ENCODE results near the gene RASAL2. TPM values are rescaled to one million over a fixed set of nuclear protein-coding genes. Genes with fewer than 3 reads are reported as not detected.
A peak's percentile ranks its signal among the peaks of the same experiment; 100 is the strongest.

Gene RASAL2
- total and polyA plus RNA-seq, 2 of the 13 experiments (the other 11 are each of a cell fraction or from before 2014, with no cell fraction given): 5.4 to 5.9 TPM

GRCh38 chr1:178189814-178190213 lies 95.9 kb downstream of the RASAL2 start:
- no peaks in the 10 kb centered on the region for H3K36me3 ChIP-seq (replicated peaks in 1 of 2; ENCODE audit: control insufficient read depth in 1 of 2, insufficient read depth in 2 of 2, low read length in 2 of 2)
- ChIA-PET CTCF (ENCODE audit: low intra/inter-chr PET ratio, low total read pairs) (interaction anchor here (0.9 to 2.2 kb wide), 4 partner anchors 134 to 244 kb away, joined by 3 to 9 read pairs (median 6); no protein-coding TSS in a partner anchor), POLR2A (no interaction called here)
- in situ Hi-C loops (cut with HindIII; ENCODE audit: extremely low pct_ligation_motif_present, low pct_unique_long_range_greater_than_20kb): loop anchor here (5.0 to 10.0 kb wide), 2 partner anchors 135 to 233 kb away; no protein-coding TSS in a partner anchor
- H3K4me2 ChIP-seq (ENCODE audit: low read depth, low read length): no peak overlapping the region
- no peak overlapping the region for H3K9ac ChIP-seq (ENCODE audit: insufficient read depth, low read depth, low read length)
- FAIRE-seq (peak; percentile 49), ATAC-seq (peak; percentile 86), DNase-seq (ENCODE audit: low spot score) (peak; percentile 51)
- no peaks in the 10 kb centered on the region for H3K79me2 ChIP-seq (ENCODE audit: insufficient read depth, low read length)
- H3K4me3 ChIP-seq (replicated peaks in 1 of 3; ENCODE audit: insufficient read depth in 1 of 3, low read depth in 2 of 3, low read length in 3 of 3): no peak overlapping the region
- no peaks in the 10 kb centered on the region for H4K20me1 ChIP-seq (ENCODE audit: insufficient read depth, low read length)
- H3K9me3 ChIP-seq (ENCODE audit: low read length): no peaks in the 10 kb centered on the region
- no peak overlapping the region for H2AFZ ChIP-seq (ENCODE audit: low read length)
- H3K27ac ChIP-seq (ENCODE audit: extremely low read length, insufficient read depth, low read length): no peak overlapping the region
- H3K4me1 ChIP-seq (ENCODE audit: insufficient read depth, low read length): peaks cover 4% of the 10 kb centered on the region; the same call in 1 of the 2 replicates
- H3K27me3 ChIP-seq (ENCODE audit: control insufficient read depth in 1 of 2, insufficient read depth in 2 of 2, low read length in 2 of 2): no peaks in the 10 kb centered on the region
- intact Hi-C loops (cut with micrococcal nuclease; ENCODE audit: unreplicated experiment): loop anchor here (1.0 to 5.0 kb wide), 3 partner anchors 134 to 243 kb away; no protein-coding TSS in a partner anchor
- WGBS (ENCODE audit: low lambda C conversion rate): 71% methylated on average over 3 of the region's 3 CpGs
- BruUV-seq (replicated peaks): no TSS peak
- TF ChIP-seq ATF1 (CRISPR knock-in tag; IDR thresholded peaks at IDR 0.05) (no peak), SMC3 (IDR thresholded peaks at IDR 0.05; ENCODE audit: low read length) (peak; percentile 84), ERF (CRISPR knock-in tag; IDR thresholded peaks at IDR 0.05) (no peak), PHF20 (CRISPR knock-in tag; IDR thresholded peaks at IDR 0.05) (no peak), STAG1 (CRISPR knock-in tag; IDR thresholded peaks at IDR 0.05) (peak; percentile 85), GATAD2A (CRISPR knock-in tag; IDR thresholded peaks at IDR 0.05) (0 out of 2 replicates have a peak, but pooled peaks have one; percentile 20), SMARCC2 (IDR thresholded peaks at IDR 0.05) (no peak), FOXA1 (IDR thresholded peaks at IDR 0.05) (no peak), FOXA1 (CRISPR knock-in tag; IDR thresholded peaks at IDR 0.05) (peak; percentile 77; the same call in 1 of the 2 replicates), ZNF572 (CRISPR knock-in tag; IDR thresholded peaks at IDR 0.05) (no peak), ZFYVE20 (CRISPR knock-in tag; IDR thresholded peaks at IDR 0.05; ENCODE audit: borderline replicate concordance, low read depth) (no peak), NFIB (CRISPR knock-in tag; IDR thresholded peaks at IDR 0.05; ENCODE audit: borderline replicate concordance) (no peak), PATZ1 (CRISPR knock-in tag; IDR thresholded peaks at IDR 0.05) (0 out of 2 replicates have a peak, but pooled peaks have one; percentile 36), CTCF (CRISPR knock-in tag; IDR thresholded peaks at IDR 0.05) (peak; percentile 86), ARNT (IDR thresholded peaks at IDR 0.05) (no peak), ZMYM4 (CRISPR knock-in tag; IDR thresholded peaks at IDR 0.05) (peak; percentile 65), THAP11 (CRISPR knock-in tag; IDR thresholded peaks at IDR 0.05) (0 out of 2 replicates have a peak, but pooled peaks have one; percentile 16), FUBP1 (CRISPR knock-in tag; IDR thresholded peaks at IDR 0.05; ENCODE audit: borderline replicate concordance) (no peak), ZFY (CRISPR knock-in tag; IDR thresholded peaks at IDR 0.05) (no peak), LCORL (IDR thresholded peaks at IDR 0.05) (no peak), LCORL (CRISPR knock-in tag; IDR thresholded peaks at IDR 0.05) (no peak), SIX1 (CRISPR knock-in tag; IDR thresholded peaks at IDR 0.05; ENCODE audit: borderline replicate concordance) (no peak), ZNF788 (CRISPR knock-in tag; IDR thresholded peaks at IDR 0.05; ENCODE audit: borderline replicate concordance) (no peak), NR2F6 (IDR thresholded peaks at IDR 0.05) (no peak), NR2F6 (CRISPR knock-in tag; IDR thresholded peaks at IDR 0.05) (0 out of 2 replicates have a peak, but pooled peaks have one; percentile 19)

Data from HepG2 (cell line).